Measurements from ENCODE around the gene GRXCR2.
"Not testable (repeated sequence)": the region's sequence is repeated elsewhere in the genome, so short reads cannot be mapped to it uniquely, and the experiment has no call there.

The GRXCR2 gene

DNA sequence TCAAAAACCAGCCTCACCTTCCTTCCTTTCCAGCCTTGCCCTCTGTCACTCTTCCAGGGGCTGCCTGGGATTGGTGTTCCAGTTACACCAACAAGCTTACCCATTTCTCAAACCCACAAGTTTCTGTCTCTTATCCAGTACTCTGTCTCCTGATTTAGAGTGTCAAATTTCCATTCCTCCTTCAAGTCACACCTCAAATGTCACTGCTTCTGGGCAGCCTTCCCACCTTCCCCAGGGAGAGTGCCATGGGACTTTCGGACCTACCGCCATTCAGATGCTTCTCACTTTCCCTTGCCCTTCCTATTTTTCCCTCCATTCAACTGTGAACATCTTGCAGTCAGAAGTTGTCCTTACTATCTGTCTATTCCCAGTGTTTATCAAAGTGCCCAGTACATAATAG is 2.0 kb upstream of the GRXCR2 start:
- no peak for DNase-seq

- DNase-seq: no peak
Measured at GRCh38 chr5:145872486-145872885, 328 bp downstream of the GRXCR2 start.

- DNase-seq: no peak
Measured at GRCh38 chr5:145869753-145870152, 3.1 kb downstream of the GRXCR2 start.

GRCh38 chr5:145867806-145868205 is 5.0 kb downstream of the GRXCR2 start:
- no peak for DNase-seq

GRCh38 chr5:145864432-145864831 is 8.4 kb downstream of the GRXCR2 start:
- DNase-seq: not testable (repeated sequence)

GRCh38 chr5:145863003-145863402 is 9.8 kb downstream of the GRXCR2 start:
- DNase-seq: no peak

DNA sequence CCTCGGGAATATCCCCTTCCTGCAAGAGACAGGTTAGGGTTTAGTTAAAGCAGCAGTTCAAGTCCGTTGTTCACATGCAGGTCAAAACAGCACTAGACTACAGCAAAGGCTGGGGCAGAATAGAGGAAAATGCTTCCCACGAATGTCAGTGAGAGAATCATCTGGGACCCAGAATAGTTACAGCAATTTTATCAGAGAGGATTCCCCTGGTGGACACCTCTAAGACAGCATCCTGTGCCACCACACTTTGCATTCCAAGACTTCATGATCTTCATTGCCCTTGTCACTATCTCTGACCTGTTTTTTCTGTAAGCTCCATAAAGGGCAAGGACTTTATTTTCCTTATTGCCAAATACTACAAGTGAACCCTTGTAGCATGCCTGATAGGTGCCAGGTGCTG is 12.9 kb downstream of the GRXCR2 start:
- no peak for DNase-seq

- DNase-seq: no peak
Measured at GRCh38 chr5:145859453-145859852, 13.4 kb downstream of the GRXCR2 start.

GRCh38 chr5:145858959-145859358 is 13.9 kb downstream of the GRXCR2 start:
- no peak for DNase-seq

DNA sequence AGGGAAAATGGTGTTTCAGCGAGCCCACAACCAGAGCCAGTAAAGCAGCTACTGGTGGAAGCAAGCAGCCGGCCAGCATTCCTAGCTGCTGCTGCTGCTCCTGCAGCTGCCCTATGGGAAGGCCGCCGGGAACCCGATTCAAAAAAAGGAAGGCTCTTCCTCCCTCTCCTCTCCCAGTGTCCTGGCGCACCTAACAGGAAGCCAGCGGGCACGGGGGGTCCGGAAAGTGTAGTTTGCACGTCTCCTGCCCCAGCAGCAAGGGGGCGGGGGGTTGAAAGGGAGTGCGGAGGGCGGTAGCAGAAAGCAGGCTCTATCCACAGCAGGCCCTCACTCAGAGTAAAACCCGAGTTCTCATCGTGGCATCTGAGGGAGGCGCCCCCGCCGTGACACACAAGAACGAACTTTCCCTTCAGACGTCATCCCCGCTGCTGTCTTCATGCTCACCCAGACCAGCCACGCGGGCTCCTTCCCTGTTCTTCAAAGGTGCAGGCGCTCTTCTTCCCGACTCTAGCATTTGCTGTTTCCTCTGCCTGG is 16.5 kb downstream of the GRXCR2 start:
- DNase-seq: no peak

- no peak for DNase-seq
Measured at GRCh38 chr5:145855763-145856267, 17.0 kb downstream of the GRXCR2 start.

DNA sequence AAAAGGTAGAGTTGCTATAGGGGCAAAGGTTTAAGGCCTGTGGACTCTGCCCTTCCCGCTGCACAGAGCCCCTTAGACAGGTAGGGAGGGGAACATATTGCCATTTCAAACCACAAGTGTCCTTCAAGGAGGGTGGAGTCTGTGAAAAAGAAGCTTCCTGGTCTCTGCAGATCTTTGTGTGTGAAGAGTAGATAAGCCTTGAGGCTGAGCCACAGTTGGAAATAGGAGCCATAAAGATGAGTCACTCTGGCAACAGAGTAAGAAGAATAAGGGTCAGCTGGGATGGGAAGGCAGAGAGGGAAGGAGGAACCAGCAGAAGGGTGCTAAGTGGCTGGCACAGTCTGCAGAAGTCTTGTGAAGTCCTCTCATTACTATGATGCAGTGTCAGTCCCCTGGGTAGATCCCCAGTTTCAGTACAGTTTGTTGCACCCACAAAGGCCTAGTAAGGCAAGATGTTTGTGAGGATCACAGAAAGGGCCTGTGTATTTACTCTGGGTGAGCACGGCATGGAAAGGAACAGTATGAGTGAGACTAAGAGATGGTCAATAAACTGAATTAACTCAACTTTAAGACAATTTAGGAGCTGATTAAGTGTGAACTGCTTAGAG is 18.1 kb downstream of the GRXCR2 start:
- no peak for DNase-seq

- DNase-seq: no peak
Measured at GRCh38 chr5:145853781-145854376, 18.9 kb downstream of the GRXCR2 start.

- DNase-seq: no peak
Measured at GRCh38 chr5:145852990-145853389, 19.8 kb downstream of the GRXCR2 start.

DNA sequence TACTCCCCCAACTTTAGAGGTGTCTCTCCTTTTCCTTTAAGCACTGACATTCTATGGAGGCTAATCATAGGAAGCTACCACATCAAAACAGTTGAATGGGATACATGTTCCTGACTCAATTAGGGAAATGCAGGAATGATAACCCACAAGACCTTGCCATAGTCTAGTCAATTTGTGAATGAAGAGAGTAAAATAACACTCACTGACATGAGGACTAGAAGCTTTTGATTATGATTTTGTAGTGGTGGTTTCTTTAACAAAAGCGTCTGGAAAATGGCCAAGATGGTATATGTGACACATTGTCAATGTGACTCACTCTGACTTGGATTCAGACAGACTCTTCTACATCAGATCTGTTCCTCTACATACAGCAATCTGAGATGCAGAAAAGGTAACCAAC is 24.0 kb downstream of the GRXCR2 start:
- DNase-seq: peak; percentile 7

DNA sequence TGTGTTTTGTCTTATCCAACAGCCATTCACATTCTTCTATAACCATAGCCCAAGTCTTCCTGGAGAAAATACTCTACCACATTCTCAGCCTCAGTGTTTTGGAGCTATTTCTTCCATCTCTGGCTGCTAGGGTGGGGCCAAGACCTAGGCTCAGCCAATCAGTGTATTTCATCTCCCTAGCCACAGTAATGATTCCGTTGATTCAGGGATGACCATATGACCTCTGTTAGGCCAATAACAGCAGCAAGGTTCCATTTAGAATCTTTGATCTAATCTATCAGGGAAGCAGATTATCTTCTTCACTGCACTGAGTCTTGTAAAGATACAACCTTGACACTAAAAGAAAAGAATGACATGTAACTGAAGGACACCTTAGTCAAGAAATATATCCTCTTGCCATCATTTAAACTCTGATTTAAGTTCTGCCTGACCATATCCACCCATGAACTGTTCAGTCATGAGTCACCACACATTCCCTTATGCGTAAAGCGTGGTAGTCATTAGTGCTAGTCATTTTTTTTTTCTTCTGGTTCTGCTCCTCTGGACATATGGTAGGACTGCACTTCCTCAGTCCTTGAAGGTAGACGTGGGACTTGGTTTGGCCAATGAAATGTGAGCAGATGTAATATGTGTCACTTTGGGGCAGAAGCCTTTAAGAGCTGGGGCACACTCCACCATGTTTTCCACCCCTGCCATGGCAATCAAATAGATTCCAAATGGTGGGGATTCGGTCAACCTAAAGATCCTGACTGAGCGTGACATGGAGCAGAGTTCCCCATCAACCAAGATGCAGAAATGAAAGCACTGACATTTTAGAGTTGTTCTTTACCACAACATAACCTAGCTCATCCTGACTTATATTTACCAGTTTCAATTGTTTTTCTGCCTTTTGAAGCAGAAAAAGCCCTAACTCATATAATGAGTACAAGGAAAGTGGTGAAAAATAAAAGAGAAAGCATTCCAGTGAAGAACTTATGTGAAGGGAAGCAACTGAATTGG is 25.0 kb downstream of the GRXCR2 start:
- DNase-seq: no peak

DNA sequence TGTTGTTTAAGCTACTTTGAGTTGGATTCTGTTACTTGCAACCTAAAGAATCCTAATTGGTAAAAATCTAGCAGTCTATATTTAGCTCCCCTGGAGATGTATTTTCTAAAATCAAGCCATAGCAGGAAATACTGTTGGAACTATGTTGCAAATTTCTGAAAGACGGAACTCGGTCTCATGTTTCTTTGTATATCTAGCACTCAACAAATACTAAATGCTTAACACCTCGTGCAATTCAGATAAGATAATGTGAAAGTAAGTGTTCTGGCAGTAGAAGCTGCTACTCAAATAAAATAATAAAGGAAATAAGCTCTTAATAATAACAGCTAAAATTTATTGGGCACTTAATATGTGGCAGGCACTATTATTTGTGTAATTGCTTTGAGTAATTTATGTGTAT is 26.7 kb downstream of the GRXCR2 start:
- DNase-seq: no peak

DNA sequence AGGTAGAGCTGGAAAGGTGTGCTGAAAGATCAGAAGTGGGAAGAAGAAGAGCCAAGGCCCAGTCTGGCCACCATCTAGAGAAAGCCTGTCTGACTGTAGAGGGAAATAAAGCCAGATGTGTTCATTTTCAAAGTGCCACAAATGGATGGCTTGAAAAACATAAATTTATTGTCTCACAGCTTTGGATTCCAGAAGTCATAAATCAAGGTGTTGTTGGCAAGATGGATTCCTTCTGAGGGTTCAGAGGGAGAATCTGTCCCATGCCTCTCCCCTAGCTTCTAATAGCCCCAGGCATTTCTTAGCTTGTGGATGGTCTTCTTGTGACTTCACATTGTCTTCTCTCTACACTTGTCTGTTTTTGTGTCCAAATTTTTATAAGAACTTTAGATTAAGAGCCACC is 31.5 kb downstream of the GRXCR2 start:
- DNase-seq: no peak

DNA sequence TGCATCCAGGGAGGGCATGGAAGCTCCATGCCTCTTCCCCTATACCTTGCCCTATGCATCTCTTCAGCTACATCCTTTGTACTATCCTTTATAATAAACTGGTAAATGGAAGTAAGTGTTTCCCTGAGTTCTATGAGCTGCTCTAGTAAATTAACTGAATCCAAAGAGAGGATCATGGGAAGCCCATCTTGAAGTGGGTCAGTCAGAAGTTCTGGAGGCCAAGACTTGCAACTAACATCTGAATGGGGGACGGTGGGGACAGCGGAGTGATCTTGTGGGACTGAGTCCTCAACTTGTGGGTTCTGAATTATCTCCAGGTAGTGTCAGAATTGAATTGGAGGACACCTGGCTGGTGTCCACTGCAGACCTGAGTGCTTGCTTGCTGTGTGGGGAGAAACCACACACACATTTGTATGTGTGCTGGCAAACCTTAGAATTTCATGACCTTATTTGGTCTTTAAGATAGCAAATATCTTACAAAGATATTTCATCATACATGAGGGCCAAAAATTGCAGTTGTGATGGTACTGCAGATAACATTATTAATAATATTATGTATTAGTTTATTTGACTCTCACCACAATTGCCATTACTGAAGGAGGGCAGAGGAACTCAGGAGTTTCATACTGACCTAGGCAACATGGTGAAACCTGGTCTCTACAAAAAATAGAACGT is 32.2 kb downstream of the GRXCR2 start:
- DNase-seq: no peak

DNA sequence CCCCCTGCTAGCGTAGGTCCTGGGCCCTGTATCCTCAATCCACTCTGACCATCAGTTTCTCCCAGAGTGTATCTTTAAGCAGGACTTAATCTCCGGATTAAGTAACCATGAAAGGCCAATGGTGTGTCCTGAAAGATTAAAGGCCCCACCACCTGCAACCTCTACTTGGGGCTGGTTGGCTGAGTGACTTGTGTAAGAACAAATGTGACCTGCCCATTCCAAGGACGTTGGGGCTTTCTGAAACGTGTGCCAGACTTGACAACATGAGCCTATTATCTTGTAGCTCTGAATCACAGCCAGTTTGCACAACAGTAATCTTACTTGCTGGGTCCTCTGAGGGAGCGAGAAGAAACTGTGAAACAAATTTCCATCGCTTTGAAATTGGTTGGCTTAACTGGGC is 34.5 kb downstream of the GRXCR2 start:
- DNase-seq: no peak

DNA sequence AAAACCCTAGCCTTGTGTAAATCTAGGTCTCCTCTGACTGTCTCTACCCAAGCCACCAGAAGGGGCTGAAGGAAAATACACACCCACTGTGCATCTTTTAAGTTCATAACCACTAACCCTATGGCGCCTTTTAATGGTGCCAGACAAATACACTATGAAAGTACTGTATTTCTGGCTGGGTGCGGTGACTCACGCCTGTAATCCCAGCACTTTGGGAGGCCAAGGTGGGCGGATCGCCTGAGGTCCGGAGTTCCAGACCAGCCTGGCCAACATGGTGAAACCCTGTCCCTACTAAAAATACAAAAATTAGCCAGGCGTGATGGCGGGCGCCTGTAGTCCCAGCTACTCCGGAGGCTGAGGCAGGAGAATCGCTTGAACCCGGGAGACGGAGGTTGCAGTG is 36.6 kb downstream of the GRXCR2 start:
- DNase-seq: not testable (repeated sequence)

DNA sequence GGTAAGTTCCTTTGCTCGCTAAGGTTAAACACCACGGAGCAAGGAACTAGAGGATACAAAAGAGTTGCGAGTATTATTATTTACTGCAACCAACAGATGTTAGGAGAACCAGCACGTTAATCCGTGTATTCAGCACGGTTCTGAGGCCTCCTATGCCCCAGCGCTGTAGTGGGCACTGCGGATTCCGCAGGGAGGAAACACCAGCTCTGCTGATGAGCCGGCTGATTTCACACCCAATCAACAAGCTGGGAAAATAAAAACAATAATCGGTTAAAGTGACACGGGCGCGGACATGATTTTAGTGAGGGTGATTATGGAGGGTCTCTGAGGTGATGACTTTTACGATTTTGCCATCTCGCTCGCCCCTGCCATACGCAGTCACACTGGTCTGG is 37.0 kb downstream of the GRXCR2 start:
- DNase-seq: no peak

Measured in NCI-H2107 (cell line).